Coronary artery (tissue), 2 donors: ENCODE data around the gene KCNS1.

Experiments
- DNase-seq: peaks from one replicate; pipeline ENCODE4 v3.0.0-alpha.2; 2017; ENCODE audit warnings: low spot score
- H3K27ac ChIP-seq, 2 donors: fragments of 200-600 bp; sonication (generic); one replicate each; pipeline ENCODE4 v1.5.1; 2016 to 2019
- H3K4me3 ChIP-seq: fragments of 200-600 bp; sonication (generic); 2 replicates; pipeline ENCODE4 v1.5.1; 2016; ENCODE audit warnings: mild to moderate bottlenecking, moderate library complexity
- CTCF ChIP-seq: fragments of 200-600 bp; sonication (generic); IDR thresholded peaks from one replicate; pipeline ENCODE4 v1.5.1; 2019; ENCODE audit warnings: antibody characterized with exemption

Gene KCNS1

GRCh38 chr20:45124365-45124764 is 23.4 kb upstream of the KCNS1 start, which contains the start of gene WFDC12:
Gene WFDC12 (minus strand): TSS chr20:45124465. CDS start chr20:45124447, 18 bp downstream.
- DNase-seq: no peak

GRCh38 chr20:45121388-45121787 is 20.5 kb upstream of the KCNS1 start:
- Histone ChIP-seq H3K27ac (no peak overlapping the region), H3K4me3 (no peak overlapping the region)
- DNase-seq: no peak
- TF ChIP-seq CTCF: no peak

More at GRCh38 chr20:45124365-45124764, 23.4 kb upstream of the KCNS1 start, which contains the start of gene WFDC12:
- Histone ChIP-seq H3K27ac (no peak within 1 kb of the TSS), H3K4me3 (no peak within 1 kb of the TSS)
- TF ChIP-seq CTCF: no peak

GRCh38 chr20:45119556-45120266 is 18.8 kb upstream of the KCNS1 start:
- DNase-seq: no peak
- Histone ChIP-seq H3K27ac (no peak overlapping the region), H3K4me3 (no peak overlapping the region)
- TF ChIP-seq CTCF: no peak

GRCh38 chr20:45118028-45118427 is 17.1 kb upstream of the KCNS1 start:
- no peak for TF ChIP-seq CTCF
- Histone ChIP-seq H3K4me3 (no peak overlapping the region), H3K27ac (no peak overlapping the region)
- DNase-seq: no peak

- no peak for DNase-seq
- TF ChIP-seq CTCF: no peak
- Histone ChIP-seq H3K27ac (no peak overlapping the region), H3K4me3 (no peak overlapping the region)
Measured at GRCh38 chr20:45117581-45117980, 16.7 kb upstream of the KCNS1 start.

GRCh38 chr20:45115829-45116228 is 14.9 kb upstream of the KCNS1 start:
- H3K4me3 ChIP-seq: no peak overlapping the region
- DNase-seq: no peak
- no peak overlapping the region for H3K27ac ChIP-seq
- no peak for TF ChIP-seq CTCF

- DNase-seq: no peak
- TF ChIP-seq CTCF: no peak
- H3K4me3 ChIP-seq: no peak overlapping the region
Measured at GRCh38 chr20:45115386-45115774, 14.5 kb upstream of the KCNS1 start.

More at GRCh38 chr20:45115386-45115774, 14.5 kb upstream of the KCNS1 start:
- no peak overlapping the region for H3K27ac ChIP-seq
